Measurements from ENCODE around the gene SSUH2.
A peak's percentile ranks its signal among the peaks of the same experiment; 100 is the strongest.

Gene SSUH2

DNA sequence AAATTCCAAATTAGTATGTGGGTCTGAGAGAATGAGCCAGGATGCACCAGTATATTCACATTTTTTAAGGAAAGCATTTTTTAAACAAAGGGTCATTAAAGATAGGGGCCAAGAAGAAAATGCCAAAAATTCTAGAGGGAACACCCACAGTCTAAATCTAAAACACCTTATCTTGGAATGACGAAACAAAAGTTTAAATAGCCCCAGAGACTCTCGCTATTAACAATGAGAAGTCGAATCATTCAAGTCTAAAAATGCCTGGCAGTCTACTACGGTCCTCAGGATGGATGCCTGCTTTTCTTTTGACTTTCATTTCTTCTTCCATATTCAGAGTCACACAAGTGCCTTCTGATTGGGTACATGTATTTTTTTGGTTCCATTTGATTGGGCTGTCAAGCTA is 66.3 kb downstream of the SSUH2 start:
- H3K4me3 ChIP-seq (ENCODE audit: low read depth, low read length): no peak overlapping the region
- in situ Hi-C loops (cut with HindIII; ENCODE audit: low sequenced_read_pairs): no loop called here
- no peak for DNase-seq (ENCODE audit: low read depth, low spot score)
- TF ChIP-seq, protein P1, sequence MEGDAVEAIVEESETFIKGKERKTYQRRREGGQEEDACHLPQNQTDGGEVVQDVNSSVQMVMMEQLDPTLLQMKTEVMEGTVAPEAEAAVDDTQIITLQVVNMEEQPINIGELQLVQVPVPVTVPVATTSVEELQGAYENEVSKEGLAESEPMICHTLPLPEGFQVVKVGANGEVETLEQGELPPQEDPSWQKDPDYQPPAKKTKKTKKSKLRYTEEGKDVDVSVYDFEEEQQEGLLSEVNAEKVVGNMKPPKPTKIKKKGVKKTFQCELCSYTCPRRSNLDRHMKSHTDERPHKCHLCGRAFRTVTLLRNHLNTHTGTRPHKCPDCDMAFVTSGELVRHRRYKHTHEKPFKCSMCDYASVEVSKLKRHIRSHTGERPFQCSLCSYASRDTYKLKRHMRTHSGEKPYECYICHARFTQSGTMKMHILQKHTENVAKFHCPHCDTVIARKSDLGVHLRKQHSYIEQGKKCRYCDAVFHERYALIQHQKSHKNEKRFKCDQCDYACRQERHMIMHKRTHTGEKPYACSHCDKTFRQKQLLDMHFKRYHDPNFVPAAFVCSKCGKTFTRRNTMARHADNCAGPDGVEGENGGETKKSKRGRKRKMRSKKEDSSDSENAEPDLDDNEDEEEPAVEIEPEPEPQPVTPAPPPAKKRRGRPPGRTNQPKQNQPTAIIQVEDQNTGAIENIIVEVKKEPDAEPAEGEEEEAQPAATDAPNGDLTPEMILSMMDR (IDR thresholded peaks at IDR 0.05; ENCODE audit: low read depth, low read length): no peak

DNA sequence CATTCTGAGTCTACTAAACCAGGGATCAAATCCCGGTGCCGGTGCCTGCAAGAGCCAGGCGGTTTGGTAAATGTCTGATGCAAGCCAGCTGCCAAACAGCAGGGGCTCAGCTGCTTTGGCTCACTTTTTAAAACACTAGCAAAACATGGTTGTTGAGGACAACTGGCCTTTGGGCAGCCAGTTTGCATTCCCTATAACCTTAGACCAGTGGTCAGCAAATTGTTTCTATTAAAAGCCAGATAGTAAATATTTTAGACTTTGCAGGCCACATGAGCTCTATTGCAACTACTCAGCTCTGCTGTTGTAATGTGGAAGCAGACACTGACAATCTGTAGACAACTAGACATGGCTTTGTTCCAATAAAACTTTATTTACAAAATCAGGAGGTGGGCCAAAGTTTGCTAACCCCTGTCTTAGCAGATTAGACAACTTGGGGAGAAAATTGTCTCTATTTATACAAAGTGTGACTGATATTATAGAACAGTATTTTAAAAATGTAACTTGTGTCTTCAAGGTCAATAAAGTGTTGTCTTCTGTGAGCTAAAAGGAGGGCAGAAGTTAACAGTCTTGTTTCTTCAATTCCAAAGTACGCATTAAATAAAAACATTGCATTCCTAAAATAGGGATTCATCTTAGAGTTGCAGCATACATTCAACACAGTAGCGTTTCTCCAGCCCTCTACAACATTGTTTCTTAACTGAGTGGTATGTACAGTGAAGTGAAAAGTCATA is 67.6 kb downstream of the SSUH2 start:
- peak; percentile 72 for DNase-seq (ENCODE audit: low read depth, low spot score)
- H3K4me3 ChIP-seq (ENCODE audit: low read depth, low read length): no peak overlapping the region
- TF ChIP-seq, protein P1 (IDR thresholded peaks at IDR 0.05; ENCODE audit: low read depth, low read length): no peak
- in situ Hi-C loops (cut with HindIII; ENCODE audit: low sequenced_read_pairs): no loop called here

DNA sequence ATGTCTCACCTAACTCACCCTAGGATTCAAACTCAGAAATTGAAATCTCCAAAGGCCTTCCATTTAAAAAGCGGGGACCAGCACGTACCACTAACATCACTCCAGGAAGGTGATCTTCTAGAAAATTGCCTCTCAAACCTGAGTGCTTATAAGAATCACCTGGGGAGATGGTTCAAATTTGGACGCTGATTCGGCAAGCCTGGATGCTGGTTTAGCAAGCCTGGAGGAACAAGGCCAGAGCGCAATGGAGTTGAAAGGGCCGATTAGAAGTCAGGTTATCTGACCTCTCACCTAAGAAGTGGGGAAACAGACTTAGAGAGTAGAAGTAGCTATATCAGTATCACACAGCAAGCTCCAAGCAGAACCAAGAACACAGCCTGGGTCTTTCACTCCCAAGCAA is 68.2 kb downstream of the SSUH2 start:
- TF ChIP-seq, protein P1 (IDR thresholded peaks at IDR 0.05; ENCODE audit: low read depth, low read length): no peak

DNA sequence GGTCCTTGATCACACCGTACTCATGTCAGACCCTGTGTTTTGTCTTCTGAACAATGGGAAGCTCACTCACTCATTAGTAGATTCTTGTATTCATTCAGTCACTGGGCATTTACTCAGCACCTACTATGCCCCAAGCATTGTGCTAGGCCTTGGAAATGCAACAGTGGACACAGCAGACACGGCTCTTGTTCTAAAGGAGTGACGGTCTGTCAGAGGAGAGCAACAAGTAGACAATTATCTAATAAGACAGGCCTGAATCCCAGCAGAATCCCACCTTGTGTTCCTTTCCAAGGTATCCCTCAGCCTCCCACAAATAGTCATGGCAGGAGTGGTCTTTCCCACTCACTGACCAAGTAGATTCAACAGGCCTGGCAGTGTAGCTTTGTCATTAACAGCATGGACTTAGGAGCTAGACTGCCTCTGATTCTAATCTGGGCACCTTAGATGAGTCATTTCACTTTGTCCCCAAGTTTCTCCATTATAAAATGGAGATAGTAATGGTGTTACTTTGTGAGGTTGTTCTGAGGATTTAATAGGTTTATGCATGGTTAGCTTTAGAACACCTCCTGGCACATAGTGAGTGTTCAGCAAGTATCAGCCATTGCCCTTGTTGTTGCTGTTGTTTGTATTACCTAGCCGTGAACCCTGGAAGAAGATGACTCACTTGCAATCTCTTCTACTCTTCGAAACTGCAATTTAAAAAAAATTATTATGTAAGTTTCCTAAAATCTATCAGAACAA is 69.1 kb downstream of the SSUH2 start:
- in situ Hi-C loops (cut with HindIII; ENCODE audit: low sequenced_read_pairs): no loop called here
- DNase-seq (ENCODE audit: low read depth, low spot score): peak; percentile 56
- TF ChIP-seq, protein P1 (IDR thresholded peaks at IDR 0.05; ENCODE audit: low read depth, low read length): no peak
- no peak overlapping the region for H3K4me3 ChIP-seq (ENCODE audit: low read depth, low read length)

More for the DNA sequence above, 68.2 kb downstream of the SSUH2 start:
- no peak overlapping the region for H3K4me3 ChIP-seq (ENCODE audit: low read depth, low read length)
- in situ Hi-C loops (cut with HindIII; ENCODE audit: low sequenced_read_pairs): no loop called here
- DNase-seq (ENCODE audit: low read depth, low spot score): no peak

DNA sequence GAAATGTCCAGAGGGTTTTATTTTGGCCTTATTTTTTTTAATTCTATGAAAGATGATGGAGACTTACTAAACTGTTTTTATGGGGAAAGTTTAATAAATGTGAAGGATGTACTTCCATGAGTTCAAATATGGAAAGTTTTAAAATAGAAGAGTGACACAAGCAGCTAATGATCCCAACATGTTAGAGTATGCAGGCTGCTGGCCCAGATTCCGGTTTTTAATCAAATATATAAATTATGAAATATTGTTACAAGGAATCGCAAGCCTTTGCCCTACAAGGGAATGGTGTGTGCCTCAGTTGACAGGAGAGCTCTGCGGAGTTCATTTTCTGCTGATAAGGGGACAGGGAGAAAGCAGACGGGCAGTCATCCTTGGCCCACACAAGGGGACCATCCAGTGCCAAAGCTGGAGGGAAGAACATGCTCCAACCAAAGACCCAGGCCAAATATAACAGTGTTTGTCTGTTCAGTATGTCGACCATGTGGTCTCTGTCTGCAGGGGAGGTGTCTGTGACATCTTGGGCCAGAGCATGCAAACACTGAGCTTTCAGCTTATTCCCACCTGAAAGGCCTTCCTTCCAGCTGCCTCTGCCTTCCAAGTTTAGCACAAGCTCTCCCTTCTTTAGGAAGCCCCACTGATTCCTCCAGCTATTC is 69.8 kb downstream of the SSUH2 start:
- no peak for DNase-seq (ENCODE audit: low read depth, low spot score)
- TF ChIP-seq, protein P1 (IDR thresholded peaks at IDR 0.05; ENCODE audit: low read depth, low read length): no peak
- H3K4me3 ChIP-seq (ENCODE audit: low read depth, low read length): no peak overlapping the region
- in situ Hi-C loops (cut with HindIII; ENCODE audit: low sequenced_read_pairs): no loop called here

DNA sequence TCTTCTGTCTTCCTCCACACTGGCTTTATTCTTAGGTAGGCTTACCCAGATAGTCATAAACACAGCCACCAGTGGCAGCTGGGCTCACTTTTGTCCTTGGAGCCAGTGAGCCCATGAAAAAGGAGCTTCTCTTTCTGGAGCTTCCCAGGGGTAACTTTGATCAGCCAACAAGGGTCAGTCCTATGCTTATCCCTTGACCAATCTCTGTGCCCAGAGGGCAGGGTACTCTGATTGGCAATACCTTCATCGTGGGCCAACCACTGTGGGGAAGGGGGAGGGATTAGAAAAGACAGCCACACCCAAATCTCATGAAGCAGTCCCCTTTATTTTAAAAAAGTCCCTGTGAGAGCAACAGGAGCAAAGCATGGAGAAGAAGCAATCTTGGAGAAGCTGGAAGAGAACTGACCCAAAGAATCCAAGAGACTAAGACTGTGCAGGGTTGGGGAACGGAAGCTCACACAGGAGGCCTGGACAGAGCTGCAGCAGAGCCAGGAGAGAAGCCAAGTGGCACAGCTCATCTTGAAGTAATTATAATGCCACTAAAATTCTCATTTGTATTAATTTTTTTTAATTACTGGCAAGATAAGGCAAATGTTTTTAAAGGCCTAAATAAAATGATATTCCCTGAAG is 70.4 kb downstream of the SSUH2 start:
- in situ Hi-C loops (cut with HindIII; ENCODE audit: low sequenced_read_pairs): no loop called here

More for the DNA sequence above, 70.4 kb downstream of the SSUH2 start:
- TF ChIP-seq, protein P1 (IDR thresholded peaks at IDR 0.05; ENCODE audit: low read depth, low read length): no peak
- H3K4me3 ChIP-seq (ENCODE audit: low read depth, low read length): no peak overlapping the region
- DNase-seq (ENCODE audit: low read depth, low spot score): no peak
